Left lung (tissue), 14 donors: ENCODE measurements around the gene SUCLG2. TPM values are rescaled to one million over a fixed set of nuclear protein-coding genes. Genes with fewer than 3 reads are reported as not detected.

Experiments used
- ATAC-seq: fragments of 200-7000 bp; cut with Tn5 transposase; one replicate; pipeline ENCODE4 v1.9.1; 2020; ENCODE audit warnings: moderate library complexity
- DNase-seq, 4 donors: peaks; one replicate each; pipeline ENCODE4 v3.0.0-alpha.2; 2013 to 2020
- H3K27ac ChIP-seq, 2 donors: fragments of 200-600 bp; sonication (generic) in 1 of 2; one replicate each; pipeline versions ENCODE4 v1.5.0 to v1.8.0; 2020 to 2021
- H3K27me3 ChIP-seq, 2 donors: fragments of 200-600 bp; sonication (generic) in 1 of 2; one replicate each; pipeline versions ENCODE4 v1.5.0 to v1.8.0; 2020 to 2021
- H3K36me3 ChIP-seq, 2 donors: fragments of 200-600 bp; sonication (generic) in 1 of 2; one replicate each; pipeline versions ENCODE4 v1.5.0 to v1.8.0; 2020 to 2021
- H3K4me1 ChIP-seq, 2 donors: fragments of 200-600 bp; one replicate each; pipeline ENCODE4 v1.8.0; 2021
- H3K4me3 ChIP-seq, 2 donors: fragments of 200-600 bp; sonication (generic) in 1 of 2; one replicate each; pipeline versions ENCODE4 v1.5.0 to v1.8.0; 2020 to 2021; ENCODE audit warnings: mild to moderate bottlenecking in 1 of 2
- H3K9me3 ChIP-seq, 2 donors: fragments of 200-600 bp; sonication (generic) in 1 of 2; one replicate each; pipeline versions ENCODE4 v1.5.0 to v1.8.0; 2020 to 2021
- CTCF ChIP-seq, 2 donors: fragments of 200-600 bp; sonication (generic) in 1 of 2; IDR thresholded peaks; one replicate each; pipeline versions ENCODE4 v1.5.0 to v1.8.0; 2021; ENCODE audit warnings: antibody characterized with exemption in 2 of 2
- intact Hi-C, 2 donors: fragments of 100-400 bp; cut with DNase I; formaldehyde crosslinking; loops; one replicate each; pipeline versions ENCODE4 v1.11.2 to v1.14.2; 2022
- long read RNA-seq, 12 donors: library from polyadenylated mRNA in 2 of 12; unstranded in 2 of 12; transcript quantifications; one replicate each; pipeline ENCODE4 v2.0.0 and lab custom pipeline, GENCODE V29; 2019 to 2026
- polyA plus RNA-seq, 6 donors: library from polyadenylated mRNA; unstranded; fragments of 120-200 nt; gene quantifications; one replicate each; pipeline ENCODE4 v1.2.1, GENCODE V29; 2013; ENCODE audit not compliant: insufficient read length in 6 of 6
- total RNA-seq, 2 donors: library from RNA; stranded (reverse); fragmentation: NEBNext Ultra II Directional; extraction: Animal tissue kit (Norgen Biotek cat#: 25700); gene quantifications; one replicate each; pipeline ENCODE4 v1.2.1, GENCODE V29; 2021
- donor health status: DM: no; HTN: yes; CAD: no.
- donor health status: DM: no; HTN: no; CAD: no.

Gene SUCLG2
- total RNA-seq, result 10 to 100 TPM; 57.1 to 59.5 TPM
- polyA plus RNA-seq, result 10 to 100 TPM; 52.7 to 74.1 (median 62.7) TPM
- long read RNA-seq, donor 1, transcript SUCLG2-201 (11 exons, 2,352 nt), result major isoform, 20 of 45 reads
- long read RNA-seq, donor 1, partial matches to known transcripts, result 25 of 45 reads
- long read RNA-seq, donor 1, other reads (novel, unspliced or antisense), result 0 of 45 reads
- long read RNA-seq, donor 2, transcript SUCLG2-201 (11 exons, 2,352 nt), result major isoform, 13 of 51 reads
- long read RNA-seq, donor 2, partial matches to known transcripts, result 38 of 51 reads
- long read RNA-seq, donor 2, other reads (novel, unspliced or antisense), result 0 of 51 reads
- long read RNA-seq, donor 3, transcript SUCLG2-201 (11 exons, 2,352 nt), result major isoform, 19 of 34 reads
- long read RNA-seq, donor 3, partial matches to known transcripts, result 15 of 34 reads
- long read RNA-seq, donor 3, other reads (novel, unspliced or antisense), result 0 of 34 reads
- long read RNA-seq, donor 4, transcript SUCLG2-201 (11 exons, 2,352 nt), result major isoform, 20 of 26 reads
- long read RNA-seq, donor 4, partial matches to known transcripts, result 6 of 26 reads
- long read RNA-seq, donor 4, other reads (novel, unspliced or antisense), result 0 of 26 reads
- long read RNA-seq, donor 5, transcript SUCLG2-201 (11 exons, 2,352 nt), result major isoform, 13 of 42 reads
- long read RNA-seq, donor 5, partial matches to known transcripts, result 29 of 42 reads
- long read RNA-seq, donor 5, other reads (novel, unspliced or antisense), result 0 of 42 reads
- long read RNA-seq, donor 6, transcript SUCLG2-201 (11 exons, 2,352 nt), result major isoform, 13 of 27 reads
- long read RNA-seq, donor 6, partial matches to known transcripts, result 14 of 27 reads
- long read RNA-seq, donor 6, other reads (novel, unspliced or antisense), result 0 of 27 reads
- long read RNA-seq, donor 7, transcript SUCLG2-201 (11 exons, 2,352 nt), result major isoform, 8 of 13 reads
- long read RNA-seq, donor 7, partial matches to known transcripts, result 5 of 13 reads
- long read RNA-seq, donor 7, other reads (novel, unspliced or antisense), result 0 of 13 reads
- long read RNA-seq, donor 8, transcript SUCLG2-201 (11 exons, 2,352 nt), result major isoform, 21 of 21 reads
- long read RNA-seq, donor 8, partial matches to known transcripts, result 0 of 21 reads
- long read RNA-seq, donor 8, other reads (novel, unspliced or antisense), result 0 of 21 reads
- long read RNA-seq, donor 9, result 0 reads
- long read RNA-seq, donor 10, transcript SUCLG2-201 (11 exons, 2,352 nt), result major isoform, 5 of 13 reads
- long read RNA-seq, donor 10, partial matches to known transcripts, result 6 of 13 reads
- long read RNA-seq, donor 10, other reads (novel, unspliced or antisense), result 2 of 13 reads
- long read RNA-seq, donor 11, transcript SUCLG2-201 (11 exons, 2,352 nt), result major isoform, 5 of 10 reads
- long read RNA-seq, donor 11, partial matches to known transcripts, result 5 of 10 reads
- long read RNA-seq, donor 11, other reads (novel, unspliced or antisense), result 0 of 10 reads
- long read RNA-seq, donor 12, transcript SUCLG2-201 (11 exons, 2,352 nt), result major isoform, 14 of 27 reads
- long read RNA-seq, donor 12, partial matches to known transcripts, result 13 of 27 reads
- long read RNA-seq, donor 12, other reads (novel, unspliced or antisense), result 0 of 27 reads

DNA sequence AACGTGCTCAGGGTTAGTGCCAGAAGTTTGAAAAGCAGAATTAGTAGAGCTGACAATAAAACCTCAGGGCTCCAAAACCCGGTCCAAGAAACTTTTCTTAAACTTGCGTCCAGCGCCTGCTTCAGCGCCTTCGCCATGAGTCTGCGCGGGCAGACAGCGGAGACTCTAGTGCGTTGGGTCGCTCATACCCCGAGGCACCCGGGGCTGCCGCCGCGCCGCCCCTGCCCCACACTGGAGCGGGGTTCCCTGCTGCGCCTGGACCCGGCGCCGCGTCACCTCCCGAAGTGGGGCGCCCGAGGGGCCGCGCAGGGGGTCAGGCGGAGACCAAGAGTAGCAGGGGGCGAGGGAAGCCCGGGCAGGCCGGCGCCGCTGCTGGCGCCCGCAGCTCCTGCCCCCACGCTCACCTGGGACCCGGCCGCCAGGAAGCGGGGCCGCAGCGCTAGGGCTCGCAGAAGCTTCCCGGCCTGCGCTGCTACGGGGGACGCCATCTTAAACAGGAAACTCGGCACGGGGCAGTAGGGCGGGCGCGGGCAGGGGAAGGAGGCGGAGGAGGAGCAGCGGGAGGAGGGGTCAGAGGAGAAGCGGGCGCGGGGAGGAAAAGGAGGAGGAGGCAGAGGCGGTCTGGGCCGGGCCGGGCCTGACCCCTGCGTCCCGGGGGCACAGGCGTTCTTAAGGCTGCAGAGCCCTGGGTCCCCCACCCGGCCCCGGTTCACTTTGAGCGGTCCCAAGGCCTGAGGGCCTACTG lies at the start of gene SUCLG2:
SUCLG2 (minus strand) TSS at position 514 of the 745 bp plus-strand sequence; CDS start at position 488, 26 bp downstream.
- peak; percentile 99 for ATAC-seq
- intact Hi-C loops, result no loop called here

GRCh38 chr3:67700596-67700995 lies 46.2 kb upstream of the SUCLG2 start:
- Histone ChIP-seq H3K27me3 (no peaks in the 10 kb centered on the region), H3K36me3 (no peaks in the 10 kb centered on the region), H3K4me3 (no peak overlapping the region), H3K9me3 (no peaks in the 10 kb centered on the region), H3K27ac (no peak overlapping the region), H3K4me1 (no peaks in the 10 kb centered on the region)
- intact Hi-C loops, result no loop called here
- no peak for TF ChIP-seq CTCF (IDR thresholded peaks at IDR 0.05)
- no peak for ATAC-seq
- no peak for DNase-seq

More for the DNA sequence above, at the start of gene SUCLG2:
- no peaks in the 10 kb centered on the region for H3K36me3 ChIP-seq
- H3K9me3 ChIP-seq, result no peaks in the 10 kb centered on the region
- H3K27me3 ChIP-seq, result no peaks in the 10 kb centered on the region
- peak; percentile 83 to 96 (median 93) for DNase-seq
- peaks cover 14 to 25% of the 10 kb centered on the region in 2 donors for H3K4me1 ChIP-seq
- TF ChIP-seq CTCF (IDR thresholded peaks at IDR 0.05), result no peak
- H3K4me3 ChIP-seq, result peak within 1 kb of the TSS; percentile 79 to 85
- H3K27ac ChIP-seq, result peak within 1 kb of the TSS; percentile 92 to 96

DNA sequence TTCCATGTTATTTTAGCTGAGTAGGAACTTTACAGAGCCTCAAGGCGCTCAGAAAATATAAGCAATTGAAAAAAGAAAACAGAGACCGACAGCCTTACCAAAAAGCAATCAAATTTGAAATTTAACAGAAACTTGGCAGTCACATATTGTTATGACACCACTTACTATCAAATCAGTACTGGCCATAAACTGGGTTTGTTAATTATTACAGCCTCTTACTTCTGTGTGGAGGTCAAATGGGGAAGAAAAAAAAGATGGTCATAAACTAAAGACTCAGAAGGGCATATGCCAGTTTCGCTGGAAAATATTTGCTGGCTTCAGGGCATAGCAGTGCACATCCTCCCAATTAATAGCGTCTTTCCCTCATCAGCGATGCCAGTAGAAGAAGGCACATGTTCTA lies 45.5 kb upstream of the SUCLG2 start:
- no peaks in the 10 kb centered on the region for H3K27me3 ChIP-seq
- no peak overlapping the region for H3K4me3 ChIP-seq
- H3K9me3 ChIP-seq, result no peaks in the 10 kb centered on the region
- no peak overlapping the region for H3K27ac ChIP-seq
- H3K36me3 ChIP-seq, result no peaks in the 10 kb centered on the region
- ATAC-seq, result no peak
- TF ChIP-seq CTCF (IDR thresholded peaks at IDR 0.05), result no peak
- no peak for DNase-seq
- intact Hi-C loops, result no loop called here
- no peaks in the 10 kb centered on the region for H3K4me1 ChIP-seq

DNA sequence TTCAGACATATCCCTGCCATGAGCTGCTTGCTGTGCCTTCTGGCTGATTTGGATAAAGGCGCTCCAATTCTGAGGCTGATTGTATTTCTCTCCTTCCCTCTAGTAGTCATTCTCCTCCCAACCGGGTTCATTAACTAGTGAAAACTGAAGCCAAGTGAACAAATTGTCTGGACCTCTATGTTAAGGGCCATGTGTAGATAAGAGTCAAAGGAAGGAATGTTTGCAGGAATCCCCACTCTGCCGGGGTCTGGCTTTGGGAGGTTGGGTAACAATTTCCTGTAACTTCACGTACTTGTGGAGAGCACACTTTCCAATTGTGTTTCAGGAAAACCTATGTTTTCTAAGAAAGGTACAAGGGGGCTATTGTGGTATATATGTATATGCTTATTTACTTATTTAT lies 38.2 kb upstream of the SUCLG2 start:
- no peak for DNase-seq
- H3K27ac ChIP-seq, result no peak overlapping the region
- H3K4me1 ChIP-seq, result no peaks in the 10 kb centered on the region
- no peak for ATAC-seq
- no peaks in the 10 kb centered on the region for H3K27me3 ChIP-seq
- intact Hi-C loops, result no loop called here
- H3K9me3 ChIP-seq, result no peaks in the 10 kb centered on the region
- TF ChIP-seq CTCF (IDR thresholded peaks at IDR 0.05), result no peak
- no peaks in the 10 kb centered on the region for H3K36me3 ChIP-seq
- H3K4me3 ChIP-seq, result no peak overlapping the region
